C4-2B (cell line): Measurements from ENCODE around the gene INMT.
"Not testable (repeated sequence)": the region's sequence is repeated elsewhere in the genome, so short reads cannot be mapped to it uniquely, and the experiment has no call there.

ENCODE experiments used
- H3K27ac ChIP-seq: fragments of 450-650 bp; 2 replicates; pipeline ENCODE4 v1.5.1; 2017
- ZFX ChIP-seq: fragments of 450-650 bp; IDR thresholded peaks from 2 replicates; pipeline ENCODE4 v1.6.1; 2017
- TF ChIP-seq, protein P1 (sequence below): fragments of 450-650 bp; conservative IDR thresholded peaks from 2 replicates; pipeline ENCODE4 v1.5.1; 2017; ENCODE audit warnings: mild to moderate bottlenecking

The INMT gene

DNA sequence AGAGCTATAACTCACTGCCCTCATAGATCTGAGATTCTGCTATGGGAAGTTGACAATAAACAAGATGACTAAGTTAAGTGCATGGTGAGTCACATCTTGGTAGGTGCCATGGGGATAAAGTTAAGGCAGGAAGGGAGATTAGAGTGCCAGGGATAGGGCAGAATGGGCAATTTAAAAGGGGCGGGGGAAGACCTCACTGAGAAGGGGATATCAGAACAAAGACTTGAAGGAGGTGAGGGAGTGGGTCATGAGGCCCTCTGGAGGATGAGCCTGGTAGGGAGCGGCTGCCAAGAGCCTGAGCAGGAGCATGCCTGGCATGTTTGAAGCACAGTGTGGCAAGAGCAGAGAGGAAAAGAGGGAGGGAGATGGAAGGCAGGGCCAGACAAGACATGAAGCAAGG, 34.8 kb upstream of the INMT start:
- H3K27ac ChIP-seq = no peak overlapping the region
- TF ChIP-seq ZFX = no peak
- TF ChIP-seq, protein P1, sequence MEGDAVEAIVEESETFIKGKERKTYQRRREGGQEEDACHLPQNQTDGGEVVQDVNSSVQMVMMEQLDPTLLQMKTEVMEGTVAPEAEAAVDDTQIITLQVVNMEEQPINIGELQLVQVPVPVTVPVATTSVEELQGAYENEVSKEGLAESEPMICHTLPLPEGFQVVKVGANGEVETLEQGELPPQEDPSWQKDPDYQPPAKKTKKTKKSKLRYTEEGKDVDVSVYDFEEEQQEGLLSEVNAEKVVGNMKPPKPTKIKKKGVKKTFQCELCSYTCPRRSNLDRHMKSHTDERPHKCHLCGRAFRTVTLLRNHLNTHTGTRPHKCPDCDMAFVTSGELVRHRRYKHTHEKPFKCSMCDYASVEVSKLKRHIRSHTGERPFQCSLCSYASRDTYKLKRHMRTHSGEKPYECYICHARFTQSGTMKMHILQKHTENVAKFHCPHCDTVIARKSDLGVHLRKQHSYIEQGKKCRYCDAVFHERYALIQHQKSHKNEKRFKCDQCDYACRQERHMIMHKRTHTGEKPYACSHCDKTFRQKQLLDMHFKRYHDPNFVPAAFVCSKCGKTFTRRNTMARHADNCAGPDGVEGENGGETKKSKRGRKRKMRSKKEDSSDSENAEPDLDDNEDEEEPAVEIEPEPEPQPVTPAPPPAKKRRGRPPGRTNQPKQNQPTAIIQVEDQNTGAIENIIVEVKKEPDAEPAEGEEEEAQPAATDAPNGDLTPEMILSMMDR = no peak

DNA sequence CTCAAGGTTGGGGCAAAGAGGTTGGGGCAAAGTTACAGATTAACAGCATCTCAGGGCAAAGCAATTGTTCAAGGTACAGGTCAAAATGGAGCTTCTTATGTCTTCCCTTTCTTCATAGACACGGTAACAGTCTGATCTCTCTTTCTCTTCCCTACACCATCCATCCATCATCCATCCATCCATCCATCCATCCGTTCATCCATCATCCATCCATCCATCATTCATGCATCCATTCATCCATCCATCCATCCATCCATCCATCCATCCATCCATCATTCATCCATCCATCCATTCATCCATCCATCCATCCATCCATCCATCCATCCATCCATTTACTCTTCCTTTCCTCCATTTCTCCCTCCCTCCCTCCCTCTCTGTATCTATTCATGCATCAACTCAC, 32.5 kb upstream of the INMT start:
- H3K27ac ChIP-seq = not testable (repeated sequence)

DNA sequence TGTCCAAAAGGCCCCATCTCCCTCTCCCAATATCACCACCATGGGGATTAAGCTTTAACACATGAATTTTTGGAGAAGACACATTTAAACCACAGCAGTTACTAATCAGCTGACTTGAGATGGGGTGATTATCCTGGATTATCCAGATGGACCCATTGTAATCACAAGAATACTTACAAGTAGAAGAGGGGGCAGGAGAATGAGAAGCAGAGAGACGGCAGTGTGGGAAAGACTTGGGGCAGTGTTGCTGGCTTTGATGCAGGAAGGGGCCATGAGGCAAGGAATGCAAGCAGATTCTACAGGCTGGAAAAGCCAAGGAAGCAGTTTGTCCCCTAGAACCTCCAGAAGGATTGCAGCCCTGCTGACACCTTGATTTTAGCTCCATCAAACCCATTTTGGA, 30.7 kb upstream of the INMT start:
- TF ChIP-seq ZFX = no peak
- TF ChIP-seq, protein P1 = no peak
- no peak overlapping the region for H3K27ac ChIP-seq

DNA sequence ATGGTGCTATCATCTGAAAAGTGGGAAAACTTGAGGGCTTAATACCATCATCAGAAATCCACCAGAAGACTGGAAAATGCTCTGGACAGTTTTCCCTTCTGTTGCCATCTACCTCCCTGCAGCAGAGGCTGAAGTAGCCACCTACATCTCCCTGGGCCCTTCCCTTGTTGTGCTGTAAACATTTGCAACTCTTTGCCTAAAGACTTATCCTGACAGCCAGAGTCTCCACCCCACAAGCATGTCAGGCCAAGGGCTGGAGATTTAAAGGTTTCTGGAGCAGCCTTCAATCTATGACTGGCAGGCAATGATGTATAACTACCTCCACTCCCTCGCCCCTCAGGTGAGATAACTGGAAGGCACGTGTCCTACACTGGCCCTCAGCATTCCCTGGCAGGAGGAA, 29.7 kb upstream of the INMT start:
- TF ChIP-seq ZFX = no peak
- TF ChIP-seq, protein P1 = no peak
- H3K27ac ChIP-seq = no peak overlapping the region

DNA sequence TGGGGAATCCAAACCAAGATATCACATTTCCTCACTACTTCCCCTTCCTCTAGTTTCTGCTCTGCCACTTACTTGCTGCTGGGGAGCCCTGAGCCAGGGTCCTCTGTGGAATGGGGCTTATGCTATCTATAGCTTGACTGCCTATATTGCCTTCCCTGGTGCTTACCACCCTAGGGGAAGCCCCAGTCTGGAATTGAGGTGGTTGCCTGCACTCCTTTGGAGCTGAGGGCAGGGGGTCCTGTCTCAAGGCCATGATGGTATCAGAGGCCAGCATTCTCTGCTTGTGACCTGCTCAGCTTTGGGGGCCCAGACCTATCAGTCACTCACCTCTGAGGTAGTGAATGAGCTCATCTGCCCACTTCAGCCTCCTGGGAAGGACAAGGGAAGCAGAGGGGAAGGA, 29.3 kb upstream of the INMT start:
- TF ChIP-seq ZFX = no peak
- TF ChIP-seq, protein P1 = no peak
- no peak overlapping the region for H3K27ac ChIP-seq

DNA sequence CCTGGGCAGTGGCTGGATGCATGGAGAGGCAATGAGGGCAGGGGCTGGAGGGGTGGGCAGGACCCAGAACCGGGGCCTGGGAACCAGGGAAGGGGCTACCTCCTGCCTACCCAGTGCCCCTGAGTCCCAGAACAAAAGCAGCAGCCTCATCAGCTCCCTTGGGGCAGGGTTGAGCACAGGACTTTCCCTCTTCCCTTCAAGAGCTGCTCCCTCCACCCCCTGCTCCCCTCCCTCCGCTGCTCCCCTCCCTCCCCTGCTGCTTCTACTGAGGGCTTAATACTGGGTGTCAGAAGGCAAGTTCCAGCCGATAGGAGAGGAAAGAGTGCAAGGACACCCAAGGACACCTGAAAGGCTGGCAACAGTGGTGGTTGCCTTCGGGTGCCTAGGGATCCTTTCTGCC, 28.2 kb upstream of the INMT start:
- H3K27ac ChIP-seq = no peak overlapping the region
- TF ChIP-seq, protein P1 = no peak
- TF ChIP-seq ZFX = no peak

DNA sequence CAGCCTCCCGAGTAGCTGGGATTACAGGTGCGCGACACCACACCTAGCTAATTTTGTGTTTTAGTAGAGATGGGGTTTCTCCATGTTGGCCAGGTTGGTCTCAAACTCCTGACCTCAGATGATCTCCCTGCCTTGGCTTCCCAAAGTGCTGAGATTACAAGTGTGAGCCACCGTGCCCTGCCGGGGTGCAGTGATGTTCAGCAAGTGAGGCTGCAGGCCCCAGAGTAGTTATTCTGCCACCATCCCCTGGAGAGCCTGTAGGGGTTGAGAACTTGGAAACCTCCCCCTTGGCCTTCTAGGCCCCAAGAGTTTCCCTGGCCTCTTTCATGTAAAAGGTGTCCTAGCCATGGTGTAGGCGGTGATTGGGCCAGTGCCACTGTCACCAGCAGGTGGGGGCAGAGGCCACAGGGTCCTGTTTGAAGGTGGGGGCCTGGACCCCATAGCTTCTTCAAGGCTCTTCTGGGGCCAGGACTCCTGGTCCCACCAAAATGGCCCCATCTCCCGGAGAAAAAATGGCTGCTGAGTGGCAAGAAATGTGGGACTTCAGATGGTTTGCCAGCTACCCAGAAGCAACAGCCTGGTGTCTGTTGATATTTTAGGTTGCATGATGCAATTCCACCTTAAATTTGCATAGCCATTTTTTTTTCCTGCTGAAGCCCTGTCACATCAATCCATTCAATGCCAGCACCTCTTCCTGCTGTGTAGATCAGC, 25.5 kb upstream of the INMT start:
- no peak overlapping the region for H3K27ac ChIP-seq
- TF ChIP-seq ZFX = no peak
- TF ChIP-seq, protein P1 = no peak
